Measurements from ENCODE around the gene ZNF835. TPM values are rescaled to one million over a fixed set of nuclear protein-coding genes. Genes with fewer than 3 reads are reported as not detected.

The ZNF835 gene
- total RNA-seq (2021), result 3.2 and 4.6 TPM in 2 replicates
- percentile 45 among the genes with signal in this experiment for Bru-seq, nascent RNA
- percentile 41 among the genes with signal in this experiment for BruChase-seq, experiment 1, labeled RNA remaining after a 2-hour chase
- percentile 40 among the genes with signal in this experiment for BruChase-seq, experiment 2, labeled RNA remaining after a 6-hour chase
- long read RNA-seq, transcript ZNF835-201 (2 exons, 3,450 nt), result major isoform, 6 of 8 reads
- long read RNA-seq, partial matches to known transcripts, result 0 of 8 reads
- long read RNA-seq, other reads (novel, unspliced or antisense), result 1 of 8 reads

DNA sequence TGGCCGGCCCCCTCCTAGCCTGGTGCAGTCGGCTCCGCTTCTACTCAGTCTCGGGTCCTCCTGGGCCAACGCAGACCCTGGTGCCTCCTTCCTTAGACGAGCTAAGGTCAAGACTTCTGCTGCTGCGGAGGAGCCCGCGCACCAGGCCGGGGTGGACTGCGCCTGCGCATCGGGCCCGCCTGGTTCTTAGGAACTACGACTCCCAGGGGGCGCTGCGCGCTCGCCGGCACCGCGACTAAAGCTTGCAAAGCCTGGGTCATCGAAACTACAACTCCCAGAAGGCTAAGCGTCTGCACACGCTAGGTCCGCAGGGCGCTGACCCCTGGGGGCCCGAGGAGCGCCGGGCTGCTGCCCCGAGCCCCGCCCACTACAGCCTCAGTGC is at the start of gene ZNF835:
Gene ZNF835, minus strand, starts transcription at position 145 of the 382 bp plus-strand sequence. CDS start 6,559 bp downstream, outside the sequence.
- H3K27ac ChIP-seq (ENCODE audit: low read depth, low read length, poor library complexity, severe bottlenecking), result peak within 1 kb of the TSS; percentile 29
- no TSS peak for BruUV-seq (replicated peaks)
- H3K4me1 ChIP-seq (ENCODE audit: insufficient read depth, low read length, poor library complexity, severe bottlenecking), result no peaks in the 10 kb centered on the region
- ChIA-PET POLR2A (ENCODE audit: low non-redundant PET) (no interaction called here), CTCF (no interaction called here)
- peak; percentile 83 for DNase-seq (ENCODE audit: low spot score)
- intact Hi-C loops (cut with micrococcal nuclease; ENCODE audit: unreplicated experiment), result no loop called here
- H3K36me3 ChIP-seq (ENCODE audit: insufficient read depth, low read length, poor library complexity, severe bottlenecking), result no peaks in the 10 kb centered on the region
- peak within 1 kb of the TSS; percentile 53 for H3K4me3 ChIP-seq (ENCODE audit: low read depth, low read length, poor library complexity, severe bottlenecking)
- H3K9me3 ChIP-seq (ENCODE audit: low read depth, low read length, poor library complexity, severe bottlenecking), result no peaks in the 10 kb centered on the region
- TF ChIP-seq, protein P1, sequence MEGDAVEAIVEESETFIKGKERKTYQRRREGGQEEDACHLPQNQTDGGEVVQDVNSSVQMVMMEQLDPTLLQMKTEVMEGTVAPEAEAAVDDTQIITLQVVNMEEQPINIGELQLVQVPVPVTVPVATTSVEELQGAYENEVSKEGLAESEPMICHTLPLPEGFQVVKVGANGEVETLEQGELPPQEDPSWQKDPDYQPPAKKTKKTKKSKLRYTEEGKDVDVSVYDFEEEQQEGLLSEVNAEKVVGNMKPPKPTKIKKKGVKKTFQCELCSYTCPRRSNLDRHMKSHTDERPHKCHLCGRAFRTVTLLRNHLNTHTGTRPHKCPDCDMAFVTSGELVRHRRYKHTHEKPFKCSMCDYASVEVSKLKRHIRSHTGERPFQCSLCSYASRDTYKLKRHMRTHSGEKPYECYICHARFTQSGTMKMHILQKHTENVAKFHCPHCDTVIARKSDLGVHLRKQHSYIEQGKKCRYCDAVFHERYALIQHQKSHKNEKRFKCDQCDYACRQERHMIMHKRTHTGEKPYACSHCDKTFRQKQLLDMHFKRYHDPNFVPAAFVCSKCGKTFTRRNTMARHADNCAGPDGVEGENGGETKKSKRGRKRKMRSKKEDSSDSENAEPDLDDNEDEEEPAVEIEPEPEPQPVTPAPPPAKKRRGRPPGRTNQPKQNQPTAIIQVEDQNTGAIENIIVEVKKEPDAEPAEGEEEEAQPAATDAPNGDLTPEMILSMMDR (conservative IDR thresholded peaks at IDR 0.05; ENCODE audit: low read depth, low read length), result no peak
- TF ChIP-seq EZH2 (IDR thresholded peaks at IDR 0.05; ENCODE audit: borderline replicate concordance, low read depth, low read length, poor library complexity, severe bottlenecking), result no peak
- no peaks in the 10 kb centered on the region for H3K27me3 ChIP-seq (replicated peaks; ENCODE audit: insufficient read depth, low read depth, low read length, poor library complexity)

- Histone ChIP-seq H3K27ac (ENCODE audit: low read depth, low read length, poor library complexity, severe bottlenecking) (no peak overlapping the region), H3K27me3 (replicated peaks; ENCODE audit: insufficient read depth, low read depth, low read length, poor library complexity) (no peaks in the 10 kb centered on the region), H3K4me3 (ENCODE audit: low read depth, low read length, poor library complexity, severe bottlenecking) (no peak overlapping the region), H3K9me3 (ENCODE audit: low read depth, low read length, poor library complexity, severe bottlenecking) (no peaks in the 10 kb centered on the region), H3K4me1 (ENCODE audit: insufficient read depth, low read length, poor library complexity, severe bottlenecking) (no peaks in the 10 kb centered on the region), H3K36me3 (ENCODE audit: insufficient read depth, low read length, poor library complexity, severe bottlenecking) (no peaks in the 10 kb centered on the region)
- POLR2A ChIA-PET (ENCODE audit: low non-redundant PET), result no interaction called here
- TF ChIP-seq, protein P1 (conservative IDR thresholded peaks at IDR 0.05; ENCODE audit: low read depth, low read length), result no peak
- no peak for TF ChIP-seq EZH2 (IDR thresholded peaks at IDR 0.05; ENCODE audit: borderline replicate concordance, low read depth, low read length, poor library complexity, severe bottlenecking)
- no TSS peak for BruUV-seq (replicated peaks)
- CTCF ChIA-PET, result interaction anchor here (0.6 kb wide), 1 partner anchor 1784 kb away, joined by 6 read pairs; no protein-coding TSS in a partner anchor
- DNase-seq (ENCODE audit: low spot score), result peak; percentile 70
- intact Hi-C loops (cut with micrococcal nuclease; ENCODE audit: unreplicated experiment), result no loop called here
These were observed 48.7 kb upstream of the ZNF835 start for GRCh38 chr19:56720281-56720680.

GRCh38 chr19:56718231-56718630 is 46.7 kb upstream of the ZNF835 start:
- intact Hi-C loops (cut with micrococcal nuclease; ENCODE audit: unreplicated experiment), result no loop called here
- POLR2A ChIA-PET (ENCODE audit: low non-redundant PET), result no interaction called here
- CTCF ChIA-PET, result no interaction called here

More at GRCh38 chr19:56718231-56718630, 46.7 kb upstream of the ZNF835 start:
- H3K4me1 ChIP-seq (ENCODE audit: insufficient read depth, low read length, poor library complexity, severe bottlenecking), result no peaks in the 10 kb centered on the region
- no peak overlapping the region for H3K27ac ChIP-seq (ENCODE audit: low read depth, low read length, poor library complexity, severe bottlenecking)
- no peak for DNase-seq (ENCODE audit: low spot score)
- H3K4me3 ChIP-seq (ENCODE audit: low read depth, low read length, poor library complexity, severe bottlenecking), result no peak overlapping the region
- H3K9me3 ChIP-seq (ENCODE audit: low read depth, low read length, poor library complexity, severe bottlenecking), result no peaks in the 10 kb centered on the region
- H3K27me3 ChIP-seq (replicated peaks; ENCODE audit: insufficient read depth, low read depth, low read length, poor library complexity), result no peaks in the 10 kb centered on the region
- TF ChIP-seq, protein P1 (conservative IDR thresholded peaks at IDR 0.05; ENCODE audit: low read depth, low read length), result no peak
- no peak for TF ChIP-seq EZH2 (IDR thresholded peaks at IDR 0.05; ENCODE audit: borderline replicate concordance, low read depth, low read length, poor library complexity, severe bottlenecking)
- BruUV-seq (replicated peaks), result no TSS peak
- H3K36me3 ChIP-seq (ENCODE audit: insufficient read depth, low read length, poor library complexity, severe bottlenecking), result no peaks in the 10 kb centered on the region
